Measurements from ENCODE around the gene LAMC3. TPM values are rescaled to one million over a fixed set of nuclear protein-coding genes. Genes with fewer than 3 reads are reported as not detected.

LAMC3 gene
- not detected in 2 replicates for polyA plus RNA-seq (2011; rRNA removed)
- not detected in 2 replicates for polyA minus RNA-seq (2011; rRNA and poly(A)+ RNA removed)

GRCh38 chr9:131008909-131009618 is at the start of gene LAMC3:
Gene LAMC3 (plus strand): TSS chr9:131009174. CDS start chr9:131009215, 41 bp downstream.
- no peak within 1 kb of the TSS for H3K27ac ChIP-seq (ENCODE audit: low read depth, low read length)
- H3K27me3 ChIP-seq (ENCODE audit: control insufficient read depth, insufficient read depth, low read length) = peaks cover 59% of the 10 kb centered on the region
- H3K9me3 ChIP-seq (ENCODE audit: control insufficient read depth, insufficient read depth, low read length) = no peaks in the 10 kb centered on the region; the same call in 1 of the 2 replicates
- DNase-seq (ENCODE audit: low read depth, low spot score) = no peak
- ChIA-PET CTCF (interaction anchor here (3.2 kb wide), 1 partner anchor 308 kb away, joined by 12 read pairs; no protein-coding TSS in a partner anchor), POLR2A (no interaction called here)
- peak within 1 kb of the TSS; percentile 13 for H3K4me3 ChIP-seq (ENCODE audit: low read depth, low read length)
- peak; percentile 32 for TF ChIP-seq CTCF (IDR thresholded peaks at IDR 0.05; ENCODE audit: low read depth, low read length)

- Histone ChIP-seq H3K4me3 (ENCODE audit: low read depth, low read length) (no peak overlapping the region), H3K27me3 (ENCODE audit: control insufficient read depth, insufficient read depth, low read length) (peaks cover 9% of the 10 kb centered on the region), H3K9me3 (ENCODE audit: control insufficient read depth, insufficient read depth, low read length) (peaks cover 20% of the 10 kb centered on the region), H3K27ac (ENCODE audit: low read depth, low read length) (no peak overlapping the region)
- CTCF ChIA-PET = interaction anchor here (0.9 to 1.5 kb wide), 2 partner anchors 94 to 253 kb away, joined by 3 to 5 read pairs; no protein-coding TSS in a partner anchor
- no peak for DNase-seq (ENCODE audit: low read depth, low spot score)
- no peak for TF ChIP-seq CTCF (IDR thresholded peaks at IDR 0.05; ENCODE audit: low read depth, low read length)
- POLR2A ChIA-PET = no interaction called here
These were observed 49.1 kb upstream of the LAMC3 start for GRCh38 chr9:130959809-130960334.

GRCh38 chr9:130960522-130961378 is 48.2 kb upstream of the LAMC3 start:
- peaks cover 21% of the 10 kb centered on the region for H3K9me3 ChIP-seq (ENCODE audit: control insufficient read depth, insufficient read depth, low read length)
- peaks cover 6% of the 10 kb centered on the region for H3K27me3 ChIP-seq (ENCODE audit: control insufficient read depth, insufficient read depth, low read length)
- TF ChIP-seq CTCF (IDR thresholded peaks at IDR 0.05; ENCODE audit: low read depth, low read length) = no peak
- ChIA-PET POLR2A (no interaction called here), CTCF (interaction anchor here (1.5 kb wide), 1 partner anchor 93 kb away, joined by 5 read pairs; no protein-coding TSS in a partner anchor)
- H3K27ac ChIP-seq (ENCODE audit: low read depth, low read length) = no peak overlapping the region
- no peak for DNase-seq (ENCODE audit: low read depth, low spot score)
- H3K4me3 ChIP-seq (ENCODE audit: low read depth, low read length) = no peak overlapping the region

- H3K9me3 ChIP-seq (ENCODE audit: control insufficient read depth, insufficient read depth, low read length) = peaks cover 21% of the 10 kb centered on the region
- TF ChIP-seq CTCF (IDR thresholded peaks at IDR 0.05; ENCODE audit: low read depth, low read length) = no peak
- CTCF ChIA-PET = interaction anchor here (1.1 to 1.5 kb wide), 2 partner anchors 92 to 260 kb away, joined by 3 to 5 read pairs; no protein-coding TSS in a partner anchor
- DNase-seq (ENCODE audit: low read depth, low spot score) = no peak
- POLR2A ChIA-PET = no interaction called here
- H3K4me3 ChIP-seq (ENCODE audit: low read depth, low read length) = no peak overlapping the region
- H3K27me3 ChIP-seq (ENCODE audit: control insufficient read depth, insufficient read depth, low read length) = no peaks in the 10 kb centered on the region
- no peak overlapping the region for H3K27ac ChIP-seq (ENCODE audit: low read depth, low read length)
These were observed 47.3 kb upstream of the LAMC3 start for GRCh38 chr9:130961511-130962300.
